IPS DF 6.9 (cell line): ENCODE results near the gene PLCH1.

ENCODE experiments used
- DNase-seq: peaks from one replicate; pipeline ENCODE4 v3.0.0-alpha.2; 2013; ENCODE audit warnings: low read depth, low spot score
- H3K27ac ChIP-seq: one replicate; pipeline ENCODE4 v1.5.1; 2013; ENCODE audit warnings: low read length, control low read depth
- H3K27me3 ChIP-seq: 2 replicates; pipeline ENCODE4 v1.6.1; 2013; ENCODE audit warnings: mild to moderate bottlenecking, low read length; ENCODE audit not compliant: control insufficient read depth, insufficient read depth
- H3K36me3 ChIP-seq: 2 replicates; pipeline ENCODE4 v1.6.1; 2013; ENCODE audit warnings: low read length; ENCODE audit not compliant: control insufficient read depth, insufficient read depth
- H3K4me1 ChIP-seq: 2 replicates; pipeline ENCODE4 v1.6.1; 2013; ENCODE audit warnings: low read length; ENCODE audit not compliant: control insufficient read depth, insufficient read depth
- H3K4me3 ChIP-seq: 2 replicates; pipeline ENCODE4 v1.5.1; 2013; ENCODE audit warnings: mild to moderate bottlenecking, low read length
- H3K9me3 ChIP-seq: 2 replicates; pipeline ENCODE4 v1.6.1; 2013; ENCODE audit warnings: low read length, inconsistent platforms; ENCODE audit not compliant: control insufficient read depth, insufficient read depth
- WGBS: extraction: QIAGEN DNeasy Blood & Tissue Kit; methylation state at CpG from one replicate; pipeline ENCODE4 v1.1.7; 2013; ENCODE audit warnings: mixed read lengths, missing lambda C conversion rate; ENCODE audit not compliant: insufficient read length, insufficient coverage; 5-methylcytosine and 5-hydroxymethylcytosine counted together

Gene PLCH1

DNA sequence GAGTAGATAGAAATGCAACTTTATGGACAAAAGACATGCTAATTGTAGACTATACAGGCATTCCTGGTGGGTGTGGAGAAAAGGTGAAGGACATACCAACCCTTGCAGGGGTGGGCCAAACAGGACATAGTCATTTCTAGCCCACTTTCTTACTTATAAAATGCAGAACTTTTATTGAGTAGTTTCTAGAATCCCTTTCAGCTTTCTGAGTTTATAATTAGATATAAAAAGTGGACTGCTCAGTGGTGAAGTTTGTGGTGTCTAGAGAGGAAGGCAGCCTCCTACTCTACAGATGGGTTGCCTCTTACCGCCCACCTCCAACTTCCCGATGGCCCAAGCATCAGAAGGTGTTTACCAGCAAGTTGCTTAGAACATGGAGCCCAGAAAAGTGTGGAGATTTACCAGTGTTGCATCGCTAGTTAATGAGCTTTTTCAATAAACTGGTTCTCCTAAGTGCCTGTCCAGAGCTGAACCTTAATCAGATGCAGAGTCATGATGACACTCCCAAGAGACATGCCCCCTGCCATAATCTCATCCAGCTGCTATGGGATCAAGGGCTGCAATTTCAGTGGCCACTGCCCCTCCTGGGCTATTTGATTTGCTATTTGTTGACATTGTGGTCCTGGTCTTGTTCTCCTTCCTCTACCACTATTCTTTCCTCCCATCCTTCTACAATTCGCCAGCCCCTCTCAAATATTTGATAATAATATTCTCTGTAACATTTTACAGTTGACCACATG is 373.9 kb downstream of the PLCH1 start:
- Histone ChIP-seq H3K4me3 (no peak overlapping the region), H3K4me1 (peaks cover 3% of the 10 kb centered on the region; the same call in 1 of the 2 replicates), H3K27me3 (no peaks in the 10 kb centered on the region), H3K36me3 (no peaks in the 10 kb centered on the region), H3K27ac (no peak overlapping the region), H3K9me3 (no peaks in the 10 kb centered on the region)
- no peak for DNase-seq
- WGBS = 100% methylated on average over 1 of the region's 4 CpGs

DNA sequence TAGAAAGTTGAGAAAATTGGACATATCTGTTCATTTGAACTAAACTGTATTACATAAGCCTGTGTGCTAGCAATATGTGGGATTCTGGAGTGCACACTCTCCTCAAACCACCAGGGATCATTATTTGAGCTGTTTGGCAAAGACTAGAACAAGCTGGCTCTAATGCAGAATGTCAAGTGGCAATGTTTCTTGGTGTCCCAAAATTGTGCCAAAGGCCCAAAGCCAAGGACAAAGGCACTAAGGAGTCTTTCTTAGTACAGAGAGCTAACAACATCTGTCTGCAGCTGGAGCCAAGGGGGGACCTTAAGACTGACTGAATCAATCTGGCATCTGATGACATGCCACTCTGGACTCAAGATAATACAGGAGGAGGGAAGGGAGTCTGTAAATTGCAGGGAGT is 374.7 kb downstream of the PLCH1 start:
- Histone ChIP-seq H3K4me3 (no peak overlapping the region), H3K36me3 (no peaks in the 10 kb centered on the region), H3K27me3 (no peaks in the 10 kb centered on the region), H3K27ac (no peak overlapping the region), H3K9me3 (no peaks in the 10 kb centered on the region), H3K4me1 (peaks cover 3% of the 10 kb centered on the region; the same call in 1 of the 2 replicates)
- no peak for DNase-seq

DNA sequence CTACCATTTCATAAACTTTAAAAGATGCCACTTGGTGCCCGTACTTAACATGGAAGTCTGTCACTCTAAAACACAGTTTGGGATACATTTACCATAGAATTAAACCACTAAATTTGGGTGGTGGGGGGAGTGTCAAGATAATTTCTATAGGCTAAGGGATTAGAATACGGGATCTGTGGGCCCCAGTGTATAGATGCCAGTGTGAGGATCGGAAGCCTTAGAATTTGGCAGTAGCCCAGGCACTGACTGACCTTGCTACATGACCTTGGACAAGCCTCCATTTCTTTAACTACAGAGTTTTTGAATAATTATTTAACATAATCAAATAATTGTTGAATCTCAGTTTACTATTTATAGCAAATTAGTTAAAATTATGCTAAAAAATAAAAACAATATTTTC is 375.1 kb downstream of the PLCH1 start:
- no peak for DNase-seq
- Histone ChIP-seq H3K4me1 (peaks cover 3% of the 10 kb centered on the region; the same call in 1 of the 2 replicates), H3K27me3 (no peaks in the 10 kb centered on the region), H3K4me3 (no peak overlapping the region), H3K36me3 (no peaks in the 10 kb centered on the region), H3K27ac (no peak overlapping the region), H3K9me3 (no peaks in the 10 kb centered on the region)
- no CpG with 5 or more reads among the region's 3 CpGs for WGBS

DNA sequence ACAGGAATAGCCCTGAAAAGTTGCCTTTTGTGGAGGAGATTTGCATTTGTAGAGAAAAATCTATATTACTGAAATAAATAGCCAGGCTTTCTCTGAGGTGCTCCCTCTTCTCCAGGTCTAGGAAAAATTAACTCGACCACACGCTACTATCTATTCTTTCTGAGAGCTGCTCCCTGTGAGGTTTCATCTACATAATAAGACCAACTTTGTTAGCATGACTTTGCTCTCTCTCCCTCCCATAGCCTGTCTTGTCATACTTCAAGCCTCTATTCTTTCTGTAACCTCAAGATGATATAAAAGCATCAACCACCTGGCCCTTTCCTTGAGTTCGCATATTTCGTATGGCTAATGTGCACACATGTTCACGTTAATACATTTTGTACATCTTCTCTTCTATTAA is 375.6 kb downstream of the PLCH1 start:
- Histone ChIP-seq H3K36me3 (no peaks in the 10 kb centered on the region), H3K4me1 (peaks cover 3% of the 10 kb centered on the region; the same call in 1 of the 2 replicates), H3K9me3 (no peaks in the 10 kb centered on the region), H3K27me3 (no peaks in the 10 kb centered on the region), H3K4me3 (no peak overlapping the region), H3K27ac (no peak overlapping the region)
- WGBS = no CpG with 5 or more reads among the region's 5 CpGs
- no peak for DNase-seq

DNA sequence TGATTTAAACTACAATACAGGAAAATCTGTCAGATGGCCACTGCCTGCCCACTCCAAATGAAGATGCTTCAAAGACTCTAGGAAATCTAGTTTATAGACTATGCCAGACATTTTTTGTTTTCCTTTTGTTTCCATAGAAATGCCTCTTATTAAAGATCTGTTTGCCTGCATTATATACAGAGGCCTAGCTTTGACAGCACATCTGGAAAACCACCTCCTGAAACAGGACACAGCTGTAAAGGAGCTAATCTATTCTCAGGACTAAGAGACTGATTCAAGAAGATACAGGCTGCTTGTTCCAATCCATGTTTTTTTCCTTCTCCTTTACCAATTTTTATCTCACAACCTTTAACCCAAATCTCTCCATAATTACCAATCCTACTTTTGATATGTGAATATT is 376.1 kb downstream of the PLCH1 start:
- Histone ChIP-seq H3K27me3 (no peaks in the 10 kb centered on the region), H3K4me3 (no peak overlapping the region), H3K4me1 (peaks cover 3% of the 10 kb centered on the region; the same call in 1 of the 2 replicates), H3K9me3 (no peaks in the 10 kb centered on the region), H3K36me3 (no peaks in the 10 kb centered on the region), H3K27ac (no peak overlapping the region)
- DNase-seq = no peak

DNA sequence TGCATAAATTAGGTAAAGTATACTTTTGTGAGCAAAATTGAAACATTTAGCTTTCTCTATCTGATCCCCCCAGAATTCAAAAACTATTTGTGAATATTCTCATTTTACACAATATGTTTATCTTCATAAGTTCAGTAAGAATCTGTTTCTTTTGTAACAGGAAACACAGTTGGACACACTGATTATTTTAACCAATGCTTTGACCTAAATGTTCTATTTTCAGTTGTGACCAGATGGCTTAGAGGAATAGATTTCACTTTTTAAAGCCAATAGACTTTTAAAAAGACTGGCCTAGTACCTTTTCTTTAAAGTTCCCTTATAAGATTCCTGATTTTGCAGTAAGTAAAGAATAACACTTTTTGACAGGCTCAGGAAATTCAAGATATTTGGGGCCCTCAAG is 377.4 kb downstream of the PLCH1 start:
- Histone ChIP-seq H3K4me3 (no peak overlapping the region), H3K4me1 (peaks cover 3% of the 10 kb centered on the region; the same call in 1 of the 2 replicates), H3K27ac (no peak overlapping the region), H3K36me3 (no peaks in the 10 kb centered on the region), H3K9me3 (no peaks in the 10 kb centered on the region), H3K27me3 (no peaks in the 10 kb centered on the region)
- DNase-seq = no peak

DNA sequence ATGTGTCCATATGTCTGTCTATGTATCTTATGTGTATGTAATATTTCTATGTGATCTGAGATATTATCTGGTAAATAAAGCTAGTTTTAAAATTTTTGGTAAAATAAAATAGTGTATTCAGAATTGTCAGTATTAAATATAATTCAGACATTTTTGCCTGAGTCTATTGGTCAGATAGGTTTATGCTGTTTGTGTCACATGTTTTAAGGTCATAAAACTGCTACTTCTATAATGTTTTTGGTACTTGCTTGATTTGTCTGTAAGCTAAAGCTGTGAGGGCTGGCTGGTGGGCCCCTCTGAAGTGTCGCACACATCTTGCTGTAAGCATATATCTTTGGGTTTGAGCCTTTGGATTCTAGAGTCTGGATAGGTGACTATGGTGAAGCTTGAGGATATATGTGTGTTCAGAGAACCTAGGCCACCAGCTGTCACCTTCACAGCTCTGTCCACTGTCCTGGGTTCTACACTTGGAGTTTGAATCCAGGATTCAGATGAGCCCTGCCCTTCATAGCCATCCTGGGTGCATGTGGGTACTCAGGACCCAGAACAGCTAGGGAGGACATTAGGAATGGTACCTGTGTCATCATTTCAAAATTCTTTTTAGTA is 379.6 kb downstream of the PLCH1 start:
- H3K36me3 ChIP-seq = no peaks in the 10 kb centered on the region
- no peak overlapping the region for H3K4me3 ChIP-seq
- no peaks in the 10 kb centered on the region; the same call in 1 of the 2 replicates for H3K27me3 ChIP-seq
- no CpG with 5 or more reads among the region's 1 CpG for WGBS
- no peak for DNase-seq
- H3K4me1 ChIP-seq = no peaks in the 10 kb centered on the region; the same call in 1 of the 2 replicates
- no peak overlapping the region for H3K27ac ChIP-seq
- no peaks in the 10 kb centered on the region for H3K9me3 ChIP-seq

DNA sequence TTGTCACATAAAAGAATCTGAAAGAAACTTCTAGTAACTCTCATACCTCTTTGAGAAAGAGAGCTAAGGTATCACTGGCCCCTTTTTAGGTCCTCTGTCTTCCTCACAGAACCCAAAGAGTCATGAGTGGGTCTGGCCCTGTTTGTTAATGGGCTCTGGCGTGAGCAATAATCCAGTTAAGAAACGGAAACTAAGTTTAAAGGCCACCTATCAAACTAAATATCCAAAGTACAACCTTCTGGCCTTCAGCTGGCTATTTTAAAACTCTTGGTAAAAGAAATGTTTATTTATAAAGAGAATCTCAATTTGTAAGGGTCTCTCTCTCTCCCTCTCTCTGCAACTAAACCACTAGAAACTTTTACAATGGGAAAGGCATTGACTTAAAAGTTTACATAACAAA is 380.4 kb downstream of the PLCH1 start:
- no CpG with 5 or more reads among the region's 2 CpGs for WGBS
- H3K27me3 ChIP-seq = no peaks in the 10 kb centered on the region; the same call in 1 of the 2 replicates
- no peaks in the 10 kb centered on the region for H3K36me3 ChIP-seq
- H3K27ac ChIP-seq = no peak overlapping the region
- DNase-seq = no peak
- no peaks in the 10 kb centered on the region for H3K9me3 ChIP-seq
- no peak overlapping the region for H3K4me3 ChIP-seq
- H3K4me1 ChIP-seq = no peaks in the 10 kb centered on the region; the same call in 1 of the 2 replicates

DNA sequence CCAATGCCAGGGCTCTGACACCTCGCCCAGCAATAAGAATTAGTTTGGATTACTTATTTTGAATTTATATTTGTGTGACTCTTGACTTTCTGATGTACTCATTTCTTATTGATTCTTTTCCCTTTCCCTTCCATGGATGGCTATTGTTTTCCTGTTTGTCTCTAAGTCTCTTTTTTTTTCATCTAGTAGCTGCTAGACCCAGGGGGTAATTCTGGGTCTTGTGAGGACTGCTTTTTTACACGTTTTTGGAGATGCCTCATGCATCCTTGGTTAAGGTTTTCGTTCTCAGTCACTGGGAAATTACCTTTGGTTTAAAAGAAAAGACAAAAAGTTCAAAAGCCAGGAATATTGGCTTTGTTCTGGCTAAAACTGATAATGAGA is 381.2 kb downstream of the PLCH1 start:
- H3K9me3 ChIP-seq = no peaks in the 10 kb centered on the region
- no peaks in the 10 kb centered on the region for H3K36me3 ChIP-seq
- DNase-seq = no peak
- no peak overlapping the region for H3K4me3 ChIP-seq
- no CpG with 5 or more reads among the region's 3 CpGs for WGBS
- no peaks in the 10 kb centered on the region for H3K4me1 ChIP-seq
- H3K27me3 ChIP-seq = no peaks in the 10 kb centered on the region; the same call in 1 of the 2 replicates
- H3K27ac ChIP-seq = no peak overlapping the region

DNA sequence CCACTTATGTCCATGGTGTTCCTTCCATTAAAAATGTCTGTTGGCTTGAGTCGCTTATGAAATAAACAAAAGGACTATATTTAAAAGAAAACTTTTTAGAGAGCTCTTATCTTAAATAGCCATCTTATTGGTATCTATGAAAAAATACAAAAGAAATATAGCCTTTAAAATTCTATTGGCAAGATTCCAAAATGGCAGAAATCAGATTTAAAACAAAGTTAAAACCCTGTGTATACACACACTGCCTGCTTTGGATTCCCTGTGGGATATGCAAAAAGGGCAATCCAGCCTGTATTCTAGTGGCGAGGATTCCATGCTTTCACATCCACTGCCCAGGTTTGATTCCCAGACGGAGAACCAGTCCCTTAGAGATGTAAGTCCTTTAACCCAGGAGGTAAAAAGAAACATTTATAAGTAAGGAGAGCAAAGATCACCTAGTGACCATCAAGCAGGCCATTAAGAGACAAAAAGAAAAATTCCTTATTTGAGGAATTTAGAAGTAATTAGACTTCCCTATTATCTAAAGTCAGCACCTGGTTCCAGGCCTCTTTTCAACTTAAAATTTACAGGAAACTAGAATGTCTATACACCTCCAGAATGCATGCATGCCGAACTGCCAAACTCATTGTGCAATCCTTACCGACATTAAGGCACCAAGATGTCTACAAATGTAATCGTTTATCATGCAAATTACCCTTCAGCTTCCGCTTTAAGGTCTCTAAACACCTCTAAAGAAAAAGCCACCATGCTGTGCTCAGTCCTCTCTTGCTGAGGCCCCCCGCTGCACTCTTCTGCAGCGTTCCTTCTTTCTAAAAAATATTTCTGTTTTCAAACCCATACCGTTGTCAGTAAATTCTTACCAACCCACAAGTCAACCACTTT is 381.8 kb downstream of the PLCH1 start:
- peak; percentile 92 for DNase-seq
- Histone ChIP-seq H3K9me3 (no peaks in the 10 kb centered on the region), H3K36me3 (no peaks in the 10 kb centered on the region), H3K27ac (no peak overlapping the region), H3K4me3 (no peak overlapping the region), H3K4me1 (no peaks in the 10 kb centered on the region), H3K27me3 (no peaks in the 10 kb centered on the region; the same call in 1 of the 2 replicates)
- WGBS = no CpG with 5 or more reads among the region's 10 CpGs
